ENCODE results near the gene PAGE2B.
"Not testable (repeated sequence)": the region's sequence is repeated elsewhere in the genome, so short reads cannot be mapped to it uniquely, and the experiment has no call there.

The PAGE2B gene

DNA sequence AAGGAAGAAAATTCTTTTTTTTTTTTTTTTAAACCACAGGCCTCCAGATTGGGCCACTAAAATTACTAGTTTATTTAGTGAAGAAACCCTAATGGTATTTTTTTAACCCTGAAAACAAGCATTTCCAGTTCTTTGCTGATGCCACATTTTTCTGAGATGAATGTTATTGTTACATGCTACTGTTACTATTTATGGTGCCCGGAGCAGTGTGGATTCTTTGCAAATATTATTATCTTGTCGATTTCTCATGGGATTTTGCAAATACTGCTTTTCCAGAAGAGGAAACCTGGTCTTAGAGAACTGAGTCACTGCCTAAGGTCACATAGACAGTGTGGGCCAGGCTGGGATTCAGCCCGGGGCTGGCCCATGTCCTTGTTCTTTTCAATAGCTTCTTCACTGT, 35.4 kb upstream of the PAGE2B start:
- TF ChIP-seq TOX (CRISPR knock-in tag; IDR thresholded peaks at IDR 0.05; ENCODE audit: borderline replicate concordance) = no peak
- no peak for TF ChIP-seq ZFP30 (CRISPR knock-in tag; IDR thresholded peaks at IDR 0.05)
- TF ChIP-seq, protein P1, sequence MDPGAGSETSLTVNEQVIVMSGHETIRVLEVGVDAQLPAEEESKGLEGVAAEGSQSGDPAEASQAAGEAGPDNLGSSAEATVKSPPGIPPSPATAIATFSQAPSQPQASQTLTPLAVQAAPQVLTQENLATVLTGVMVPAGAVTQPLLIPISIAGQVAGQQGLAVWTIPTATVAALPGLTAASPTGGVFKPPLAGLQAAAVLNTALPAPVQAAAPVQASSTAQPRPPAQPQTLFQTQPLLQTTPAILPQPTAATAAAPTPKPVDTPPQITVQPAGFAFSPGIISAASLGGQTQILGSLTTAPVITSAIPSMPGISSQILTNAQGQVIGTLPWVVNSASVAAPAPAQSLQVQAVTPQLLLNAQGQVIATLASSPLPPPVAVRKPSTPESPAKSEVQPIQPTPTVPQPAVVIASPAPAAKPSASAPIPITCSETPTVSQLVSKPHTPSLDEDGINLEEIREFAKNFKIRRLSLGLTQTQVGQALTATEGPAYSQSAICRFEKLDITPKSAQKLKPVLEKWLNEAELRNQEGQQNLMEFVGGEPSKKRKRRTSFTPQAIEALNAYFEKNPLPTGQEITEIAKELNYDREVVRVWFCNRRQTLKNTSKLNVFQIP (CRISPR knock-in tag; IDR thresholded peaks at IDR 0.05; ENCODE audit: borderline replicate concordance, low read depth) = no peak
- no peak for TF ChIP-seq ZNF565 (CRISPR knock-in tag; conservative IDR thresholded peaks at IDR 0.05; ENCODE audit: low read depth)
- TF ChIP-seq ZC3H10 (CRISPR knock-in tag; IDR thresholded peaks at IDR 0.05) = no peak
- TF ChIP-seq ESRRG (CRISPR knock-in tag; IDR thresholded peaks at IDR 0.05) = no peak
- TF ChIP-seq, protein P2, sequence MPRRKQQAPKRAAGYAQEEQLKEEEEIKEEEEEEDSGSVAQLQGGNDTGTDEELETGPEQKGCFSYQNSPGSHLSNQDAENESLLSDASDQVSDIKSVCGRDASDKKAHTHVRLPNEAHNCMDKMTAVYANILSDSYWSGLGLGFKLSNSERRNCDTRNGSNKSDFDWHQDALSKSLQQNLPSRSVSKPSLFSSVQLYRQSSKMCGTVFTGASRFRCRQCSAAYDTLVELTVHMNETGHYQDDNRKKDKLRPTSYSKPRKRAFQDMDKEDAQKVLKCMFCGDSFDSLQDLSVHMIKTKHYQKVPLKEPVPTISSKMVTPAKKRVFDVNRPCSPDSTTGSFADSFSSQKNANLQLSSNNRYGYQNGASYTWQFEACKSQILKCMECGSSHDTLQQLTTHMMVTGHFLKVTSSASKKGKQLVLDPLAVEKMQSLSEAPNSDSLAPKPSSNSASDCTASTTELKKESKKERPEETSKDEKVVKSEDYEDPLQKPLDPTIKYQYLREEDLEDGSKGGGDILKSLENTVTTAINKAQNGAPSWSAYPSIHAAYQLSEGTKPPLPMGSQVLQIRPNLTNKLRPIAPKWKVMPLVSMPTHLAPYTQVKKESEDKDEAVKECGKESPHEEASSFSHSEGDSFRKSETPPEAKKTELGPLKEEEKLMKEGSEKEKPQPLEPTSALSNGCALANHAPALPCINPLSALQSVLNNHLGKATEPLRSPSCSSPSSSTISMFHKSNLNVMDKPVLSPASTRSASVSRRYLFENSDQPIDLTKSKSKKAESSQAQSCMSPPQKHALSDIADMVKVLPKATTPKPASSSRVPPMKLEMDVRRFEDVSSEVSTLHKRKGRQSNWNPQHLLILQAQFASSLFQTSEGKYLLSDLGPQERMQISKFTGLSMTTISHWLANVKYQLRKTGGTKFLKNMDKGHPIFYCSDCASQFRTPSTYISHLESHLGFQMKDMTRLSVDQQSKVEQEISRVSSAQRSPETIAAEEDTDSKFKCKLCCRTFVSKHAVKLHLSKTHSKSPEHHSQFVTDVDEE (CRISPR knock-in tag; IDR thresholded peaks at IDR 0.05) = no peak
- TF ChIP-seq OSR1 (CRISPR knock-in tag; IDR thresholded peaks at IDR 0.05) = no peak
- TF ChIP-seq PPARA (CRISPR knock-in tag; IDR thresholded peaks at IDR 0.05; ENCODE audit: borderline replicate concordance) = no peak
- no peak for TF ChIP-seq RARB (CRISPR knock-in tag; IDR thresholded peaks at IDR 0.05)
- TF ChIP-seq, protein P3, sequence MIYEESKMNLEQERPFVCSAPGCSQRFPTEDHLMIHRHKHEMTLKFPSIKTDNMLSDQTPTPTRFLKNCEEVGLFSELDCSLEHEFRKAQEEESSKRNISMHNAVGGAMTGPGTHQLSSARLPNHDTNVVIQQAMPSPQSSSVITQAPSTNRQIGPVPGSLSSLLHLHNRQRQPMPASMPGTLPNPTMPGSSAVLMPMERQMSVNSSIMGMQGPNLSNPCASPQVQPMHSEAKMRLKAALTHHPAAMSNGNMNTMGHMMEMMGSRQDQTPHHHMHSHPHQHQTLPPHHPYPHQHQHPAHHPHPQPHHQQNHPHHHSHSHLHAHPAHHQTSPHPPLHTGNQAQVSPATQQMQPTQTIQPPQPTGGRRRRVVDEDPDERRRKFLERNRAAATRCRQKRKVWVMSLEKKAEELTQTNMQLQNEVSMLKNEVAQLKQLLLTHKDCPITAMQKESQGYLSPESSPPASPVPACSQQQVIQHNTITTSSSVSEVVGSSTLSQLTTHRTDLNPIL (CRISPR knock-in tag; IDR thresholded peaks at IDR 0.05; ENCODE audit: low read depth) = no peak
- TF ChIP-seq BACH2 (CRISPR knock-in tag; IDR thresholded peaks at IDR 0.05; ENCODE audit: borderline replicate concordance) = no peak
- TF ChIP-seq GLIS3 (CRISPR knock-in tag; IDR thresholded peaks at IDR 0.05) = no peak
- TF ChIP-seq ARNTL (CRISPR knock-in tag; IDR thresholded peaks at IDR 0.05; ENCODE audit: borderline replicate concordance, low read depth) = no peak
- TF ChIP-seq, protein P4, sequence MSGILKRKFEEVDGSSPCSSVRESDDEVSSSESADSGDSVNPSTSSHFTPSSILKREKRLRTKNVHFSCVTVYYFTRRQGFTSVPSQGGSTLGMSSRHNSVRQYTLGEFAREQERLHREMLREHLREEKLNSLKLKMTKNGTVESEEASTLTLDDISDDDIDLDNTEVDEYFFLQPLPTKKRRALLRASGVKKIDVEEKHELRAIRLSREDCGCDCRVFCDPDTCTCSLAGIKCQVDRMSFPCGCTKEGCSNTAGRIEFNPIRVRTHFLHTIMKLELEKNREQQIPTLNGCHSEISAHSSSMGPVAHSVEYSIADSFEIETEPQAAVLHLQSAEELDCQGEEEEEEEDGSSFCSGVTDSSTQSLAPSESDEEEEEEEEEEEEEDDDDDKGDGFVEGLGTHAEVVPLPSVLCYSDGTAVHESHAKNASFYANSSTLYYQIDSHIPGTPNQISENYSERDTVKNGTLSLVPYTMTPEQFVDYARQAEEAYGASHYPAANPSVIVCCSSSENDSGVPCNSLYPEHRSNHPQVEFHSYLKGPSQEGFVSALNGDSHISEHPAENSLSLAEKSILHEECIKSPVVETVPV (CRISPR knock-in tag; IDR thresholded peaks at IDR 0.05) = no peak
- no peak for ATAC-seq

DNA sequence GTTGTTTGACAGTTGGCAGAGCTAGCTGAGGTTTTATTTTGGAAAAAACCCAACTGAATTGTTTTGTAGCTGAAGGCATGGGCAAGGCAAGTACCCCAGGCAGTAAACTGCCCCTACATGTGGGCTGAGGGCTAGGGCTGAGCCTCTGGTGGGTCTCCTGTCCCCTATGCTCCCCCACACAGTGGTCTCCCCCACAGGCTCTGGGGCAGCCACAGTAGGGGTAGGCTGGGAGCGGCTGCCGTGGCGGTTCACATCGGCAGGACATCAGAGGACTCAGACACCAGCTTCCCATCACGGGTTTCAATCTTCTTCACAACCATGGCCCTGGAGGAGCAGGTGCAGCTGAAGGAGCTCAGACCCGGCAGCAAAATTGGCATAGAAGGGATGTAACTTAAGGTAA, 33.3 kb upstream of the PAGE2B start:
- ATAC-seq = no peak
- TF ChIP-seq, protein P4 (CRISPR knock-in tag; IDR thresholded peaks at IDR 0.05) = no peak
- TF ChIP-seq ISL1 (CRISPR knock-in tag; IDR thresholded peaks at IDR 0.05) = no peak

DNA sequence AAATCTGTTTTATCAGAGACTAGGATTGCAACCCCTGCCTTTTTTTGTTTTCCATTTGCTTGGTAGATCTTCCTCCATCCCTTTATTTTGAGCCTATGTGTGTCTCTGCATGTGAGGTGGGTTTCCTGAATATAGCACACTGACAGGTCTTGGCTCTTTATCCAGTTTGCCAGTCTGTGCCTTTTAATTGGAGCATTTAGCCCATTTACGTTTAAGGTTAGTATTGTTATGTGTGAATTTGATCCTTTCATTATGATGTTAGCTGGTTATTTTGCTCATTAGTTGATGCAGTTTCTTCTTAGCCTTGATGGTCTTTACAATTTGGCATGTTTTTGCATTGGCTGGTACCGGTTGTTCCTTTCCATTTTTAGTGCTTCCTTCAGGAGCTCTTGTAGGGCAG, 24.2 kb upstream of the PAGE2B start:
- not testable (repeated sequence) for ATAC-seq

DNA sequence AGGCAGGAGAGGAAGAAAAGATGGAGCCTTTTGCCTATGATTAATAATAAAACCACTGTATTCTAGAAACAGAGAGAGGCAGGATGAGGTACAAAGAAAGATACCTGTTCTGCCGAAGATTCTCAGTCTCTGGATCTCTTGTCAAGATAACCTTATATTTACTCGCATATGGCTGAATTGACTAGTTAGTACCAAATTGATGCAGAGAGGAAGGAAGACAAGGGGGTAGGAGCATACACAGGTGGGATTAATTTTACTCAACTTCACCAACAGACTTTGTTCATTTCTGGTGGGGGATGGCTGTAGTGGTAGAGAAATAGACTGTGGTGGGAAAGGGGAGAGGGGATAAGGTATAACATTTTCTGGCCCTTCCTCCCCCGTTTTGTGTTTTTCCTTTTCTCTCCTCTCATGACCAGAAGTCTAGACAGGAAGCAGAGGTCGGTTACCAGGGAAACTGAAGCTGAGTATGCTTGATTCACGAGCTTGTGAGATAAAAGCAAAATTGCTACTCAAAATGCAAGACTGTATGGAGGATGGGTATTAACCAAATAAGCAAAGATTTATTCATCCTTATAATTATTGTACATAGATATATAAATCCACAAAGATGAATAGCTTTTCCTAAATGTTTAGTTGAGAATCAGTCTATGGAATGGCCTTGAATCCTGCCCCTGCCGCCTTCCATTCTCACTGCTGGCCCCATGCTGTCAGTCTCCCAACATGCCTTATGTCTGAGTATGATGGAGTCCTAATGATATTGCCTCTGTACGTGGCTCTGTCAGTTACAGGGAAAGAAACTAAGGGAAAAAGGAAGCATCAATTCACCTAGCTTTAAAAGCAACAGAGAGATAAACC, 17.8 kb upstream of the PAGE2B start:
- TF ChIP-seq ZC3H10 (CRISPR knock-in tag; IDR thresholded peaks at IDR 0.05) (no peak), OSR1 (CRISPR knock-in tag; IDR thresholded peaks at IDR 0.05) (no peak), ZNF8 (CRISPR knock-in tag; IDR thresholded peaks at IDR 0.05) (no peak), GLIS3 (CRISPR knock-in tag; IDR thresholded peaks at IDR 0.05) (no peak), ZNF565 (CRISPR knock-in tag; conservative IDR thresholded peaks at IDR 0.05; ENCODE audit: low read depth) (no peak), CSDC2 (CRISPR knock-in tag; IDR thresholded peaks at IDR 0.05) (no peak), ZNF70 (CRISPR knock-in tag; IDR thresholded peaks at IDR 0.05) (no peak)
- TF ChIP-seq, protein P1 (CRISPR knock-in tag; IDR thresholded peaks at IDR 0.05; ENCODE audit: borderline replicate concordance, low read depth) = no peak
- TF ChIP-seq, protein P4 (CRISPR knock-in tag; IDR thresholded peaks at IDR 0.05) = no peak
- ATAC-seq = peak; percentile 24; the same call in 2 of the 3 replicates

All from SK-N-SH treated with all-trans-retinoic acid at 6 μM for 48 hours (cell line).